ENCODE results near the gene TMEM150C. TPM values are rescaled to one million over a fixed set of nuclear protein-coding genes. Genes with fewer than 3 reads are reported as not detected.
A peak's percentile ranks its signal among the peaks of the same experiment; 100 is the strongest.

Gene TMEM150C
- total and polyA plus RNA-seq, 2 donors (not counting 1 experiment from before 2014, with no cell fraction given), result 0.24 to 1.2 TPM

DNA sequence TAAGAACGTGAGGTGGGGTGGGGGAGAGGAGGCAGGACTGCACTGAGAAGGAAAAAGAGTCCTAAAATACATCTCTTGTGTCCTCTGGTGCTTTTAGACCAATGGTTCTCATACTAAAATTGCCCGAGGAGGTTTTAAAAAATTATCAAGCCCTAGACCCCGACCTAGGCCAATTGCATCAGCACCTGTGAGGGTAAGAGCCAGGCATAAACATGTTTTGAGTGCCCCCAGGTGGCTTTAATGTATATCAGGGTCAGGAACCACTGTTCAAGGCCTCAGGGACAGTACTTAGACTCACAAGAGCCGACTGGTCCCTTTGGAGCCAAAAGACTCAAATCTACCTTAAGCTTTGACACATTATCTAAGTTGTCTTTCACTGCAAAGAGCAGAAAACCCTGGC is 37.5 kb upstream of the TMEM150C start:
- no peak overlapping the region for H3K4me3 ChIP-seq (replicated peaks in 1 of 4; ENCODE audit: control extremely low read depth in 1 of 4, insufficient read depth in 1 of 4, low read depth in 3 of 4, low read length in 4 of 4)
- H3K79me2 ChIP-seq (ENCODE audit: control insufficient read depth, insufficient read depth, low read length), result no peaks in the 10 kb centered on the region
- no peak overlapping the region for H3K4me2 ChIP-seq (ENCODE audit: extremely low read depth, insufficient read depth, low read length)
- TF ChIP-seq CTCF (conservative IDR thresholded peaks at IDR 0.05 in 1 of 2, IDR thresholded peaks at IDR 0.05 in 1 of 2; ENCODE audit: low read depth in 1 of 2, low read length in 2 of 2) (no peak), EZH2 (IDR thresholded peaks at IDR 0.05; ENCODE audit: low read length, missing control alignments) (no peak)
- no peak for DNase-seq (ENCODE audit: low read depth in 2 of 2)
- no peak overlapping the region for H3K9ac ChIP-seq (ENCODE audit: insufficient read depth, low read length)
- no peaks in the 10 kb centered on the region for H3K9me3 ChIP-seq (ENCODE audit: control insufficient read depth, insufficient read depth, low read depth, low read length)
- no peaks in the 10 kb centered on the region for H3K27me3 ChIP-seq (ENCODE audit: control insufficient read depth, insufficient read depth, low read length)
- H3K36me3 ChIP-seq (ENCODE audit: control insufficient read depth, insufficient read depth, low read length), result no peaks in the 10 kb centered on the region
- H3K27ac ChIP-seq (ENCODE audit: insufficient read depth, low read length), result no peak overlapping the region
- H3K4me1 ChIP-seq (ENCODE audit: control insufficient read depth, extremely low read depth, insufficient read depth, low read length), result no peaks in the 10 kb centered on the region
- H4K20me1 ChIP-seq (ENCODE audit: control insufficient read depth, extremely low read depth, insufficient read depth, low read length), result no peaks in the 10 kb centered on the region
- no peak overlapping the region for H2AFZ ChIP-seq (ENCODE audit: low read length)

GRCh38 chr4:82594456-82594855 is 32.7 kb upstream of the TMEM150C start:
- Histone ChIP-seq H3K27ac (ENCODE audit: insufficient read depth, low read length) (no peak overlapping the region), H3K36me3 (ENCODE audit: control insufficient read depth, insufficient read depth, low read length) (no peaks in the 10 kb centered on the region), H3K9me3 (ENCODE audit: control insufficient read depth, insufficient read depth, low read depth, low read length) (no peaks in the 10 kb centered on the region), H3K27me3 (ENCODE audit: control insufficient read depth, insufficient read depth, low read length) (no peaks in the 10 kb centered on the region), H4K20me1 (ENCODE audit: control insufficient read depth, extremely low read depth, insufficient read depth, low read length) (no peaks in the 10 kb centered on the region), H2AFZ (ENCODE audit: low read length) (no peak overlapping the region), H3K4me2 (ENCODE audit: extremely low read depth, insufficient read depth, low read length) (no peak overlapping the region), H3K9ac (ENCODE audit: insufficient read depth, low read length) (no peak overlapping the region), H3K4me3 (replicated peaks in 1 of 4; ENCODE audit: control extremely low read depth in 1 of 4, insufficient read depth in 1 of 4, low read depth in 3 of 4, low read length in 4 of 4) (no peak overlapping the region), H3K79me2 (ENCODE audit: control insufficient read depth, insufficient read depth, low read length) (no peaks in the 10 kb centered on the region), H3K4me1 (ENCODE audit: control insufficient read depth, extremely low read depth, insufficient read depth, low read length) (no peaks in the 10 kb centered on the region)
- DNase-seq (ENCODE audit: low read depth in 2 of 2), result peak in 1 of 2 donors; percentile 30
- TF ChIP-seq EZH2 (IDR thresholded peaks at IDR 0.05; ENCODE audit: low read length, missing control alignments) (no peak), CTCF (conservative IDR thresholded peaks at IDR 0.05 in 1 of 2, IDR thresholded peaks at IDR 0.05 in 1 of 2; ENCODE audit: low read depth in 1 of 2, low read length in 2 of 2) (no peak)

- Histone ChIP-seq H4K20me1 (ENCODE audit: control insufficient read depth, extremely low read depth, insufficient read depth, low read length) (no peaks in the 10 kb centered on the region), H3K36me3 (ENCODE audit: control insufficient read depth, insufficient read depth, low read length) (no peaks in the 10 kb centered on the region), H3K4me1 (ENCODE audit: control insufficient read depth, extremely low read depth, insufficient read depth, low read length) (no peaks in the 10 kb centered on the region), H3K9ac (ENCODE audit: insufficient read depth, low read length) (no peak overlapping the region), H3K4me2 (ENCODE audit: extremely low read depth, insufficient read depth, low read length) (no peak overlapping the region), H3K4me3 (replicated peaks in 1 of 4; ENCODE audit: control extremely low read depth in 1 of 4, insufficient read depth in 1 of 4, low read depth in 3 of 4, low read length in 4 of 4) (no peak overlapping the region), H3K9me3 (ENCODE audit: control insufficient read depth, insufficient read depth, low read depth, low read length) (no peaks in the 10 kb centered on the region), H3K79me2 (ENCODE audit: control insufficient read depth, insufficient read depth, low read length) (no peaks in the 10 kb centered on the region), H3K27me3 (ENCODE audit: control insufficient read depth, insufficient read depth, low read length) (no peaks in the 10 kb centered on the region), H3K27ac (ENCODE audit: insufficient read depth, low read length) (no peak overlapping the region), H2AFZ (ENCODE audit: low read length) (no peak overlapping the region)
- DNase-seq (ENCODE audit: low read depth in 2 of 2), result no peak
- TF ChIP-seq CTCF (conservative IDR thresholded peaks at IDR 0.05 in 1 of 2, IDR thresholded peaks at IDR 0.05 in 1 of 2; ENCODE audit: low read depth in 1 of 2, low read length in 2 of 2) (no peak), EZH2 (IDR thresholded peaks at IDR 0.05; ENCODE audit: low read length, missing control alignments) (no peak)
Observed at GRCh38 chr4:82593411-82593810, 31.6 kb upstream of the TMEM150C start.
